Body of pancreas (tissue), 4 donors: Measurements from ENCODE around the gene ENTR1. TPM values are rescaled to one million over a fixed set of nuclear protein-coding genes. Genes with fewer than 3 reads are reported as not detected.

Source experiments
- ATAC-seq: fragments of 150-250 bp; one replicate; pipeline ENCODE4 v1.9.1; 2016
- DNase-seq, 4 donors: peaks; one replicate each; pipeline ENCODE4 v3.0.0-alpha.2; 2019
- H3K27ac ChIP-seq, 4 donors: fragments of 200-600 bp; sonication (generic); 1 replicate in 3 of 4; 2 replicates in 1 of 4; pipeline versions ENCODE4 v1.5.1 to v1.6.1; 2016 to 2019; ENCODE audit warnings: mild to moderate bottlenecking in 1 of 4, mixed read lengths in 1 of 4, moderate library complexity in 1 of 4
- H3K27me3 ChIP-seq, 2 donors: fragments of 200-600 bp; sonication (generic); one replicate each; pipeline ENCODE4 v1.6.0; 2016; ENCODE audit warnings: mild to moderate bottlenecking in 1 of 2
- H3K36me3 ChIP-seq, 2 donors: fragments of 200-600 bp; sonication (generic); replicated peaks in 1 of 2; 2 replicates each; pipeline ENCODE4 v1.5.1; 2016; ENCODE audit warnings: low read depth in 2 of 2; ENCODE audit not compliant: insufficient read depth in 1 of 2
- H3K4me1 ChIP-seq: fragments of 200-600 bp; sonication (generic); one replicate; pipeline ENCODE4 v1.6.0; 2016
- H3K4me3 ChIP-seq, 2 donors: fragments of 200-600 bp; sonication (generic); 1 replicate in 1 of 2; 2 replicates in 1 of 2; pipeline ENCODE4 v1.5.1; 2016 to 2019
- H3K9me3 ChIP-seq, 3 donors: fragments of 200-600 bp; sonication (generic); 1 replicate in 2 of 3; 2 replicates in 1 of 3; pipeline ENCODE4 v1.5.1; 2016
- POLR2A ChIP-seq, 3 donors: fragments of 450-650 bp; IDR thresholded peaks; one replicate each; pipeline ENCODE4 v1.6.1; 2016; ENCODE audit warnings: antibody characterized with exemption in 3 of 3, mild to moderate bottlenecking in 2 of 3
- WGBS, 2 donors: methylation state at CpG; one replicate each; pipeline ENCODE4 v1.1.5; 2017; 5-methylcytosine and 5-hydroxymethylcytosine counted together
- intact Hi-C: fragments of 100-400 bp; cut with DNase I; formaldehyde crosslinking; loops from one replicate; pipeline ENCODE4 v1.15.1; 2023
- total RNA-seq, 2 donors: library from RNA; depleted of rRNA; stranded (reverse); fragments of >200 nt; gene quantifications; one replicate each; pipeline ENCODE4 v1.1.0, GENCODE V29; 2016
- TF ChIP-seq, protein P1 (sequence below), 7 experiments: fragments of 450-650 bp in 4 of 7; fragments of 200-600 bp in 3 of 7; sonication (generic) in 3 of 7; IDR thresholded peaks; one replicate each; pipeline ENCODE4 v1.5.1; 2016 to 2019; ENCODE audit warnings: antibody characterized with exemption in 7 of 7

The ENTR1 gene
- total RNA-seq, 2 donors from 2014 or later: 20.2 to 71.5 TPM

DNA sequence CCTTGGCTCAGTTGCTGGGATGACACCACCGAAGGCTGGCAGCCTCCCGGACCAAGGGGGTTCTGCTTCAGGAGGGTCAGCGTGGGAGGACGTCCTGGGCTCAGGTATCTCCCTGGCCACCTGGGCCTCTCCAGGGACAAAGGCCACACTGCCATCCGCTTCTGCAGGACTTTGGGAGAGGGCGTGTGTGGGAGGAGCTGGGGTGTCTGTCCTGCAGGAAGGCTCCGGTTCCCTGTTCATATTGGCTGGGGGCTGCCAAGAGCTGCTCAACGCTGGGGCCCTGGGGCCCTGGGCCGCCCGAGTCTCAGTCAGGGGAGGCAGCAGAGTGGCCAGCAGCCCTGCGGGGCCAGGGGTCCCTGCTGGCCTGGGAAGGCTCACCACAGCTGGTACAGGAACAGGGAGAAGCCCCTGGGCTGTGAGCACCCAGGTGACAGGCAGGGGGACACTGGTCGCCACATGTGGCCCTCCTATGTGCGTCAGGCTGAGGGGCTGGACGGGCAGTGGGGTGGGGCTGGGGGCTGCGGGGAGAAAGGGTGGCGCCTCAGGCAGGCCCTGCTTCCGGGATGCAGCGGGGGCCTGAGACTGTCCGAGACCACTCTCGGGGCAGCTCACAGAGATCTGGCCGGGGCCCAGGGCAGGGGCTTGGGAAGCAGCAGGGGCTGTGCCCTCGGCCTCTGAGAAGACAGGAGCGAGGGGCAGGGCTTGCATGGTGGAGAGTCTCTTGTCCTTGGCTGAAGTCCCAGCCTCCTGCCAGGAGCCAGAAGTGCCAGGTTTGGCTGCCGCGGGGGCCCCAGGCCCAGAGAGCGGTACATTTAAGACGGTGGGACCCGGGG is 32.0 kb downstream of the ENTR1 start:
- no peak for DNase-seq
- intact Hi-C loops: no loop called here
- Histone ChIP-seq H3K36me3 (peaks cover 4 to 9% of the 10 kb centered on the region in 2 donors), H3K4me1 (peaks cover 4% of the 10 kb centered on the region), H3K9me3 (no peaks in the 10 kb centered on the region), H3K4me3 (no peak overlapping the region), H3K27ac (no peak overlapping the region), H3K27me3 (no peaks in the 10 kb centered on the region)
- no peak for TF ChIP-seq POLR2A (IDR thresholded peaks at IDR 0.05)
- TF ChIP-seq, protein P1, sequence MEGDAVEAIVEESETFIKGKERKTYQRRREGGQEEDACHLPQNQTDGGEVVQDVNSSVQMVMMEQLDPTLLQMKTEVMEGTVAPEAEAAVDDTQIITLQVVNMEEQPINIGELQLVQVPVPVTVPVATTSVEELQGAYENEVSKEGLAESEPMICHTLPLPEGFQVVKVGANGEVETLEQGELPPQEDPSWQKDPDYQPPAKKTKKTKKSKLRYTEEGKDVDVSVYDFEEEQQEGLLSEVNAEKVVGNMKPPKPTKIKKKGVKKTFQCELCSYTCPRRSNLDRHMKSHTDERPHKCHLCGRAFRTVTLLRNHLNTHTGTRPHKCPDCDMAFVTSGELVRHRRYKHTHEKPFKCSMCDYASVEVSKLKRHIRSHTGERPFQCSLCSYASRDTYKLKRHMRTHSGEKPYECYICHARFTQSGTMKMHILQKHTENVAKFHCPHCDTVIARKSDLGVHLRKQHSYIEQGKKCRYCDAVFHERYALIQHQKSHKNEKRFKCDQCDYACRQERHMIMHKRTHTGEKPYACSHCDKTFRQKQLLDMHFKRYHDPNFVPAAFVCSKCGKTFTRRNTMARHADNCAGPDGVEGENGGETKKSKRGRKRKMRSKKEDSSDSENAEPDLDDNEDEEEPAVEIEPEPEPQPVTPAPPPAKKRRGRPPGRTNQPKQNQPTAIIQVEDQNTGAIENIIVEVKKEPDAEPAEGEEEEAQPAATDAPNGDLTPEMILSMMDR (IDR thresholded peaks at IDR 0.05): no peak
- whole genome bisulfite sequencing, 2 donors: 79 to 88% methylated on average over 15 to 25 of the region's 28 CpGs
- no peak for ATAC-seq

DNA sequence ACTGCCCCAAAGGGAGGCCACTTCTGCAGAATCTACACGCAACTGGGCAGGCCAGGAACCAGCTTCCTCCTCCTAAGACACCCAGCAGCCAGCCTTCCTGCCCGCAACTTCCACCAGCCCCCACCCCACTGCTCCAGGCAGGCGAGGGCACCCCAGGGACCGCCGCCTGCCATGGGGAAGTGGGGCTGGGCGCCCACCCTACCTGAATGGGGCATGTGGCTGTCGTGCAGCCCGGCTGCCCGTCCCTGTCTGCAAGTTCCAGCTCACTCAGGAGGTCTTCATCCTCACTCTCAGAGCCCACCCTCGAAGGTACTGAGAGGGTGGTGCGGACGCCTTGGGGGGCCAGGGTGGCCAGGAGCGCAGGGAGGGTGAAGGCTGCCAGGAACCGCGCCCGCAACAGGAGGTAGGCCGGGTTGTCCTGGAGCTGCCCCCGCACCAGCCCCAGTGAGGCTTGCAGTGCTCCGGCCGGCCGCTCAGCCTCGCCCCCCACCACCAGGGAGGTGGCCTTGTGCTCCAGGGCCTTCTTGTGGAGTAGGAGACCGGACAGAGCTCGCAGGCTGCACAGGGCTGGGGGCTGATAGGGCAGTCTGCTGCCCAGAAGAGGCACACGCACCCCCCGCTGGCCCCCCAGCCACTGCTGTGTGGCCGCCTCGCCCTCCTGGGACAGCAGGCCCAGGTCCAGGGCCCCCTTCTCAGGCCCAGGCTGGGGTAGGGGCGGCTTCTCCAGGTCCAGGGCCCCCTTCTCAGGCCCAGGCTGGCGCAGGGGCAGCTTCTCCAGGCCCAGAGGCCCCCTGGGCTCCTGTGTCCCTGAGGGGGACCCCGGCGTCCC is 32.9 kb downstream of the ENTR1 start:
- H3K4me3 ChIP-seq: no peak overlapping the region
- peaks cover 12% of the 10 kb centered on the region for H3K4me1 ChIP-seq
- ATAC-seq (no peak), DNase-seq (no peak)
- H3K27me3 ChIP-seq: no peaks in the 10 kb centered on the region
- WGBS, 2 donors: 83 to 94% methylated on average over 7 to 26 of the region's 32 CpGs
- H3K27ac ChIP-seq: no peak overlapping the region
- TF ChIP-seq, protein P1 (IDR thresholded peaks at IDR 0.05): no peak
- no peak for TF ChIP-seq POLR2A (IDR thresholded peaks at IDR 0.05)
- H3K36me3 ChIP-seq: peaks cover under 1 to 4% of the 10 kb centered on the region in 2 donors
- intact Hi-C loops: no loop called here
- H3K9me3 ChIP-seq: no peaks in the 10 kb centered on the region

GRCh38 chr9:136376457-136376856 is 34.0 kb downstream of the ENTR1 start:
- 40 to 81% methylated on average over 1 to 8 of the region's 8 CpGs for WGBS, 2 donors
- H3K27ac ChIP-seq: no peak overlapping the region
- H3K9me3 ChIP-seq: no peaks in the 10 kb centered on the region
- intact Hi-C loops: no loop called here
- H3K4me1 ChIP-seq: peaks cover 18% of the 10 kb centered on the region
- no peak for DNase-seq
- H3K27me3 ChIP-seq: no peaks in the 10 kb centered on the region
- TF ChIP-seq POLR2A (IDR thresholded peaks at IDR 0.05): no peak
- TF ChIP-seq, protein P1 (IDR thresholded peaks at IDR 0.05): no peak
- H3K36me3 ChIP-seq: peaks cover 0 to 4% of the 10 kb centered on the region in 2 donors
- no peak for ATAC-seq
- H3K4me3 ChIP-seq: no peak overlapping the region

DNA sequence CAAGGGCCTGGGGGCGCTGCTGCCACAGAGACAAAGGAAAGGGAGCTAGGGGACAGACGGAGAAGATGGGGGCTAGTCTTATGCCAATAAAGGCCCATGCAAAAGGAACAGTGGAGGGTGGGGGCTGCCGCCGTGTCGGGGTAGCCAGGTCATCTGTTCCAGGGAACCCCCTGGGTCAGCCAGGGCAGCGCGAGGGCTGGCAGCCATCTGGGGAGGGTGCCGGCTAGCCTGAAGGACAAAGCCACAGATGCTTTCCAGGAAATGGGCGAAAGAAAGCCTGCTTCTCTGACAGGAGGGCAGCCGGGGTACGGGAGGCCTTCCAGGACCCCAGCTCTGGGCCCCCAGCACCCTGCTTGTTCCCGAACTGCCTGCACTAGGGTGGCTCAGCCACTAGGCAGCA is 35.3 kb downstream of the ENTR1 start:
- Histone ChIP-seq H3K4me1 (peaks cover 18% of the 10 kb centered on the region), H3K27ac (no peak overlapping the region), H3K9me3 (no peaks in the 10 kb centered on the region), H3K36me3 (peaks cover 0 to 2% of the 10 kb centered on the region in 2 donors), H3K4me3 (no peak overlapping the region), H3K27me3 (no peaks in the 10 kb centered on the region)
- no peak for TF ChIP-seq POLR2A (IDR thresholded peaks at IDR 0.05)
- TF ChIP-seq, protein P1 (IDR thresholded peaks at IDR 0.05): no peak
- intact Hi-C loops: no loop called here
- ATAC-seq: no peak
- 88 to 91% methylated on average over 6 to 12 of the region's 12 CpGs for WGBS, 2 donors
- no peak for DNase-seq
